HG03097 (cell line): ENCODE measurements around the gene SEMA6D.

ENCODE experiments used
- ATAC-seq: cut with Tn5 transposase; IDR thresholded peaks from one replicate; pipeline ENCODE4 v1.9.1; 2021; ENCODE audit not compliant: unreplicated experiment, low FRiP score

SEMA6D gene

GRCh38 chr15:47717036-47717612 is at the start of gene SEMA6D:
Gene SEMA6D (plus strand): TSS chr15:47717505. CDS start chr15:47759799, 42,294 bp downstream.
- no peak for ATAC-seq

- no peak for ATAC-seq
These were observed 48.1 kb upstream of the SEMA6D start for GRCh38 chr15:47669221-47669620.

DNA sequence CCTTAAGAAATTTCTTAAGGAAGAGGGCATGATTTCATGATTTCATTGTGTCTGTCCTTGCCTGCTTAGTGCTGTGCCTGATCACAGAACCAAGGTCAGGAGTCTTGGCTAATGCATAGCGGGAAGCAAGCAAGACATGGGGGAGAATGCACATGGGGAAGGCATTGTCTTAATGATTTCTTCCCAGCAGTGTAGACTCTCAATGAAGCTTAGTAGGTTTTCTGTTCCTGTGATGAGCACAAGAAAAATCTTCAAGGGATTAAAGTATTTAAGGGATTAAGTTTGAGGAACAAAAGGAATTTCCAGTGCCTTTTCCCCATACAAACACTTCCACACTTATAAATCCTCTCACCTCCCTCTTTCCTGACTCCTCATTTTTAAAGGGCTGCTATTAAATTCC is 46.9 kb upstream of the SEMA6D start:
- no peak for ATAC-seq

GRCh38 chr15:47673232-47673761 is 44.0 kb upstream of the SEMA6D start:
- no peak for ATAC-seq

DNA sequence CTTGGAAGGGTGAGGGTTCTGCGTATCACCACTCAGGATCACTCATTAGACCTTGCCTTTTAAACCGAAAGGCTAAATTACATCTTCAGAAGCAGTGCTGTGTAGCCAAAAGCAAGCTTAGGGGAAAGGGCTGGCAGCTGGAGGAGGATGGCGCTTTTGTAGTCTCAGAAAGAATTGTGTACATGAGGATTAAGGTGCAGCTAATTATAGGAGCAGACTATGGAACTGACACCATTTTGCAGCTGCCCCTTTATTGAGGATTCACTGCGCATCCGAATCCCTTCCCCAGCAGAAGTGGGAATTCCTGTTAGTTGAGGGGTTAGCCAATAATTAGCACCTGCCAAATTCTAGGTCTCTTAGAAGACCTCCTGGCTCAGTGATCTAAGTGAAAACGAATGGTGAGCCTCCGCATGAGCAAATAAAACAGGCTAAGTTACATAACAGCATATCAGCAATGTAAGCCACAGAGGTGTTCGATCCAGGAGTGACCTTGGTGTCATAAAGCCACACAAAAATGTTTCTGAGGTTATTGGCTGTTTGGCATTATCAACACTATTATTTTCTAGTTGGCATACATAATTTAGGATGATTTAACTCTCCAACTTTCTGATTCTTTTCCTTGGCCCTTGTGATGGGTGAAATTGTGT is 42.6 kb upstream of the SEMA6D start:
- no peak for ATAC-seq

DNA sequence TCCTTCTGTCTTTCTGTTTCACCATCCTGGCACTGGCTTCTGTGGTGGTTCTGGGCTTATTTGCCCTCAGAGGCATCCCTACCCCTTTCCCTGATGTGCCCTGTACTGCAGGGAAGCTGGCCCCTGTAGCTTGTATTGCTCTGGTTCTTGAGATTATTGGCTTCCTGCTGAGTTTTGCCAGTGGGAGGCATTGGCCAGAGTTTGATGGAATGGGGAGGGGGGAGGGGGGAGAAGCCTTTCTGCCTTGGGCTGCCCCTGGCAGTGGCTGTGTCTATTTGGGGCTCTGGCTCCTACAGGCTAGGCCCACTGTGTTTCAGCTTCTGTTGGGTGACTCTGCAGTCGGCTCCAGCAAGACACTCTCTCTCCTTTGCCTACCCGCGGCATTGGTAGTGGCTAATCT is 41.6 kb upstream of the SEMA6D start:
- no peak for ATAC-seq

DNA sequence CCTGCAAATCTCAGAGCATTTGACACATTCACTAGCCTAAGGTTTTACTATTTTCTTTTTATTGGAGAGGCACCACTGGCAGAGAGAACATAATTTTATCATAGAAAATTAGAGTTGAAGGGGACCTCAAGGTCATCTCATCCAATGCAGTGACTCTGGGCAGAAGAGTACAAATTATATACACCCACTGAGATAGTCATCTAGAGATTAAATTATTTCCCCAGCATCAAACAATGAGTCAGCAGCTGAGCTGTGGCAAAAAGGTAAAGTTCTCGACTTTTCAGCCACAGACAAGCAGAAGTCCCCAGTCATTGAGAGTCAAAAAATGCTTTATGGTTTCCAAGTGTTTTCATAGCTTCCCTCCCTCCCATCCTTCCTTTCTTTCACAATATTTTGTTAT is 39.3 kb upstream of the SEMA6D start:
- ATAC-seq: no peak

DNA sequence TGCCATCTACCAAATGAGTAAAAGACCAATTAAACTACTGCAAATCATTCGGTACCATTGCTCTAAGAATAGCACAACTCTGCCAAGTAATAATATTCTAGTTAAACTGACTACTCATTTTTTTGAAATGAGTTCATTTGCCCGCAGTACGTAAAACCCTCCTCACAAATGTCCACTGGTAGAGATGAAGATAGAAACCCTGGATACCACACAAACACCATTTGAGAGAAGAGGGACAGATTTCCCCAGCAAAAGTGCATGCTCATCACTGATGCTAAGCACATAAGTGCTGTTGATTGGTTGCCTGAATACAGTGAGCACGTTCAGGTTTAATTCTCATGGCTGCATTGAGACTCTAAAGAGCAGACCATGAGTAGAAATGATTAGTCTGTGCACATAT is 34.6 kb upstream of the SEMA6D start:
- ATAC-seq: no peak

DNA sequence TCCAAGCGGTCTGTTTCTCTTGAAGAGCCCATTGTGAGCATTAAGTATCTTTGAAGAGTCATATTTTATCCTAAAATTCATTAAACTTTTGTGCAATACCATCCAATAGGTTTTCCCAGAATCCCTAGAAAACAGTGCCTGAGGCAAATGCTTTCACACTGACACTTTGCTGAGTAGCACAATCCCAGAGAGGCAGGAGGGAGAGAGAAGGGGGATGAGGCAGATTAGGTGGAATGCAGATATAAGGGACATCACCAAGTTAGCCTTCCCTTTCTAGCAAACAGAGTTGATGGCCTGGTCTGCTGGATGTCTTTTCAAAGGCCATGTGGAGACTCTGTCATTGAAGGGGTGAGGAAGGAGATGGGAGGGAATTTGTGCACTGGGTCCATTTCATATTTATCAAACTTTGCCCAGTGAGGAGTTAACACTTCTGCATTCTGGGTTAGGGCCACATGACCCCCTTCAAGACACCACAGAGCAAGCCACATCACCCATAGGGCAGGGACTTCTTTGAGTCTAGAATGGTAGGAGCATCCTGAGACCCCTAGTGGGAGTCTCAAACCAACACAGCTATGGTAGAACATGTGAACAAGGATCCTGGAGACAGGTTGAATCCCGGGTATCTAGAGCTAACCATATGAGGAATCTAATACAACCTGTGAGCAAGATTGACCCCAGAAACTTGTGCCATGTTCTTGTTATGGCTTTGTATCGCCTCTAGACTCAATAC is 32.0 kb upstream of the SEMA6D start:
- no peak for ATAC-seq

- ATAC-seq: no peak
These were observed 28.7 kb upstream of the SEMA6D start for GRCh38 chr15:47688573-47689086.

GRCh38 chr15:47689660-47690059 is 27.6 kb upstream of the SEMA6D start:
- ATAC-seq: no peak

DNA sequence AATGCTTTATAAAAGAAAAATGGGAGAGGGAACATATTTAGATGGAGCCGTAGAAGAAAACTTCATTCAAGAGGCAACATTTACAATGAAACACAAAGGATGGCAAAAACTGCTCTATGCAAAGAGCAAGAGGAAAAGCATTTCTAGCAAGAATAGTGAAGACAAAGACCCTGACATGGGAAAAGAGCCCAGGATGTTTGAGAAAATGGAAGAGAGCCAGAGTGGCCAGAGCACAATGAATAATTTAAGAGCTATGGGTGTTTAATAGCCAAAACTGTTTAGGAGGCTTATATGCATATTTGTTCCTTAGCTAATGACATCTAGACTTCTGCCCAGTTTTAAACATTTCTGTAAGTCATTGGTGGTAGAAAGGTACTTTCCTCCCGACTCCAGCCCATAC is 25.4 kb upstream of the SEMA6D start:
- ATAC-seq: no peak

DNA sequence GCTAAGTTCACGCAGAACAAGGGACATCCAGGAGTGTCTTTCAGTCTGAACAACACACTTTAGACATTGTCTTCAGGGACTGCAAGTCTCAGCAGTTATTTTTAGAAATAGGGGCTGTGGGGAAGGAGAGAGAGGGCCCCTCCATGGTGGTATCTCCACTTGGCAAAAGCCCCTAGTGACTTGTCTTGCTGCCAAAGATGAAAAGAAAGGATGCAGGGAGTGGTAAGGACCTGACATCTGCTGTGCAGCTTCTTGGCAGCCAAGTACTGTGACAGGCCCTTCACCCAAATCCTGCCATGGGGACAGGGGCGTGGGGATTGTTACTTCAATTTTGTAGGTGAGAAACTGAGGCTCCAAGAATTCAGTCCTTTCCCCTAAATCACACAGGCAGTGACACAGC is 21.0 kb upstream of the SEMA6D start:
- ATAC-seq: no peak

GRCh38 chr15:47705281-47705997 is 11.9 kb upstream of the SEMA6D start:
- ATAC-seq: no peak

- no peak for ATAC-seq
These were observed 9.9 kb upstream of the SEMA6D start for GRCh38 chr15:47707391-47707790.

GRCh38 chr15:47708161-47708980 is 8.9 kb upstream of the SEMA6D start:
- no peak for ATAC-seq

GRCh38 chr15:47711655-47712054 is 5.7 kb upstream of the SEMA6D start:
- no peak for ATAC-seq

- no peak for ATAC-seq
These were observed 1.9 kb upstream of the SEMA6D start for GRCh38 chr15:47715402-47715801.

DNA sequence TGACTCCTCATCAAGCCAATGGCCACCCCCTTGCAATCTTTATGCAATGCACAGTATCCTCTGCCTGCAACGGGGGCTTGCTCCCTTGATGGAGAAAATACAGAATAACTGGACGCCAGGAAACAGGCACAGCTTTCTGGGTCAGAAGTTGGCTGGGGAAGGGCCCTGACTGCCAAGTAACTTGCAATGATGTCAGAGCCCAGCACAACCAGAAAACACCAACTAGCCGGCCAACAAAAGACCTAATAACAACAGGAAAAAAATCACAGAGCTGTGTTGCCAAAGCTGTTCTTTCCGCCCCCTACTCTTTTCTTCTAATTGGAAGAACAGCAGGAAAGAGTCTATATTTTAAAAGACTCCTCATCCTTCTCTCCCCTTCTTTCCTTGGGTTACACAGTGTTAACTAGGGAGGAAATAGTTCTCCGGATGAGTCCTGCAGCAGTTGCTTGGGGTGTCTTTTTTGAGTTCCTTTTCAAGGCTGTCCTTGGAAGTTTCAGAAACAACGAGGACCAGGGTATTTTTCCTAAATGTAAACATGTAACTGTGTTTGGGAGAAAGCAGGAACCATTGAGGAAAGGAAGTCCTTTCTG is 1.4 kb upstream of the SEMA6D start:
- no peak for ATAC-seq

DNA sequence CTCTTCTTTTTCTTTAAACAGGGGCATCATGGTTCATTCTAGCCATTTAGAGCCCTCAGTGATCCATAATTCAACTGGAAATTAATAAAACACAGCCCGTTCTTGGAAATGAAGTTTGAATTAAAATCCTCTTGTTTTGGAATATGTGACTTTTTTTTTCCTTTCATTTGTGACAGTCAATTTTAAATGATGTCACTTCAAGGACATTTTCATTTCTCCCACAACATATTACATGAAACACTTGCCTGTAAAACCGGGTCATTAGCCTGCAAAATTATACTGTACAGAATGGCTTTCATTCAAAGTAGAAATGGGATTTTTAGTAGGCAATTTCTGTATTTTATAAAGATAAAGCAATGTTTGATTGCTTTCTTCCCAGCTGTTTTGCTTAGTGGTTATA is 789 bp upstream of the SEMA6D start:
- no peak for ATAC-seq
